ENCODE data around the gene DMBT1. TPM values are rescaled to one million over a fixed set of nuclear protein-coding genes. Genes with fewer than 3 reads are reported as not detected.
A peak's percentile ranks its signal among the peaks of the same experiment; 100 is the strongest.

The DMBT1 gene
- total and polyA plus RNA-seq, 7 experiments from 2014 or later, result not detected

GRCh38 chr10:122519144-122519543 lies 41.4 kb upstream of the DMBT1 start:
- Histone ChIP-seq H3K27ac (ENCODE audit: low read depth, low read length) (no peak overlapping the region), H3K9me3 (ENCODE audit: control insufficient read depth in 2 of 3, low read length in 3 of 3) (no peaks in the 10 kb centered on the region), H3K4me3 (ENCODE audit: low read length) (no peak overlapping the region), H3K36me3 (ENCODE audit: control insufficient read depth in 2 of 3, insufficient read depth in 3 of 3, low read length in 3 of 3) (no peaks in the 10 kb centered on the region), H3K27me3 (ENCODE audit: control insufficient read depth in 2 of 2, insufficient read depth in 2 of 2, low read length in 2 of 2) (no peaks in the 10 kb centered on the region), H3K4me1 (ENCODE audit: control insufficient read depth in 2 of 2, insufficient read depth in 2 of 2, low read length in 2 of 2) (peaks cover 4 to 31% of the 10 kb centered on the region in 2 donors)
- ATAC-seq (no peak), DNase-seq (no peak)
- peaks cover 0 to 4% (median 0%) of the 10 kb centered on the region in 5 donors for H3K27me3 Mint-ChIP-seq
- ChIA-PET CTCF (no interaction called here), POLR2A (no interaction called here)
- peaks cover 10 to 27% (median 20%) of the 10 kb centered on the region in 7 donors for H3K4me1 Mint-ChIP-seq
- no peaks in the 10 kb centered on the region for H3K36me3 Mint-ChIP-seq
- H3K9me3 Mint-ChIP-seq, result peaks cover 0 to 3% (median 0%) of the 10 kb centered on the region in 11 donors
- peak overlapping the region in 1 of 9 donors; percentile 57 for H3K27ac Mint-ChIP-seq
- intact Hi-C loops (cut with micrococcal nuclease), result loop anchor here in 1 of 2 donors (5.0 kb wide), 1 partner anchor 33 kb away; no protein-coding TSS in a partner anchor
- H3K4me3 Mint-ChIP-seq, result no peak overlapping the region

DNA sequence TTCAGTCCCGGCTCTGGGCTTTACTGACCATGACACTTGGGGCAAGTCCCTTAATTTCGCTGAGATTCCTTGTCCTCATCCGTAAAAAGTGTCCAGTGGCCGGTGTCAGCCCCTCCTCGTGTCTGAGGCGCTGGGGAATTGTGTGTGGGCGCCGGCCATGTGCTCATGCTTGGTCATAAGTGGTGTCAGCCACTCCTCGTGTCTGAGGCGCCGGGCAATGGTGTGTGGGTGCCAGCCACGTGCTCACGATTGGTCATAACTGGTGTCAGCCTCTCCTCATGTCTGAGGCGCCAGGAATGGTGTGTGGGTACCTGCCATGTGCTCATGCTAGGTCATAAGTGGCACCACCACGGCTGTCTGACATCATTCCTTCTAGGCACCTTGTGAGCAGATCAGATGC lies 40.7 kb upstream of the DMBT1 start:
- H3K9me3 Mint-ChIP-seq, result peaks cover 0 to 3% (median 0%) of the 10 kb centered on the region in 11 donors
- no peaks in the 10 kb centered on the region for H3K27me3 ChIP-seq (ENCODE audit: control insufficient read depth in 2 of 2, insufficient read depth in 2 of 2, low read length in 2 of 2)
- no peak overlapping the region for H3K27ac ChIP-seq (ENCODE audit: low read depth, low read length)
- ChIA-PET CTCF (no interaction called here), POLR2A (no interaction called here)
- DNase-seq (no peak), ATAC-seq (no peak)
- H3K9me3 ChIP-seq (ENCODE audit: control insufficient read depth in 2 of 3, low read length in 3 of 3), result no peaks in the 10 kb centered on the region
- no peak overlapping the region for H3K4me3 ChIP-seq (ENCODE audit: low read length)
- H3K36me3 ChIP-seq (ENCODE audit: control insufficient read depth in 2 of 3, insufficient read depth in 3 of 3, low read length in 3 of 3), result no peaks in the 10 kb centered on the region
- H3K4me1 ChIP-seq (ENCODE audit: control insufficient read depth in 2 of 2, insufficient read depth in 2 of 2, low read length in 2 of 2), result peaks cover 4 to 24% of the 10 kb centered on the region in 2 donors
- H3K27me3 Mint-ChIP-seq, result peaks cover 0 to 7% (median 0%) of the 10 kb centered on the region in 5 donors
- intact Hi-C loops (cut with micrococcal nuclease), result loop anchor here in 1 of 2 donors (5.0 kb wide), 1 partner anchor 32 kb away; no protein-coding TSS in a partner anchor
- no peaks in the 10 kb centered on the region for H3K36me3 Mint-ChIP-seq
- no peak overlapping the region for H3K4me3 Mint-ChIP-seq
- peaks cover 10 to 22% (median 20%) of the 10 kb centered on the region in 7 donors for H3K4me1 Mint-ChIP-seq
- H3K27ac Mint-ChIP-seq, result no peak overlapping the region

- H3K27me3 ChIP-seq (ENCODE audit: control insufficient read depth in 2 of 2, insufficient read depth in 2 of 2, low read length in 2 of 2), result no peaks in the 10 kb centered on the region
These were observed 39.5 kb upstream of the DMBT1 start for GRCh38 chr10:122521011-122521410.

GRCh38 chr10:122524811-122525210 lies 35.7 kb upstream of the DMBT1 start:
- no peaks in the 10 kb centered on the region for H3K9me3 ChIP-seq (ENCODE audit: control insufficient read depth in 2 of 3, low read length in 3 of 3)
- H3K27ac Mint-ChIP-seq, result no peak overlapping the region
- H3K9me3 Mint-ChIP-seq, result peaks cover 0 to 2% (median 0%) of the 10 kb centered on the region in 11 donors
- H3K4me3 Mint-ChIP-seq, result no peak overlapping the region
- intact Hi-C loops (cut with micrococcal nuclease), result loop anchor here in 1 of 2 donors (1.0 kb wide), 1 partner anchor 40 kb away; no protein-coding TSS in a partner anchor
- no peak overlapping the region for H3K27ac ChIP-seq (ENCODE audit: low read depth, low read length)
- POLR2A ChIA-PET, result no interaction called here
- no peaks in the 10 kb centered on the region for H3K4me1 ChIP-seq (ENCODE audit: control insufficient read depth in 2 of 2, insufficient read depth in 2 of 2, low read length in 2 of 2)
- H3K36me3 Mint-ChIP-seq, result no peaks in the 10 kb centered on the region
- H3K27me3 Mint-ChIP-seq, result peaks cover 0 to 16% (median 5%) of the 10 kb centered on the region in 5 donors
- no peaks in the 10 kb centered on the region for H3K36me3 ChIP-seq (ENCODE audit: control insufficient read depth in 2 of 3, insufficient read depth in 3 of 3, low read length in 3 of 3)
- H3K27me3 ChIP-seq (ENCODE audit: control insufficient read depth in 2 of 2, insufficient read depth in 2 of 2, low read length in 2 of 2), result no peaks in the 10 kb centered on the region
- CTCF ChIA-PET, result interaction anchor here (1.1 kb wide), 1 partner anchor 41 kb away, joined by 4 read pairs; no protein-coding TSS in a partner anchor
- ATAC-seq, result no peak
- no peak for DNase-seq
- H3K4me3 ChIP-seq (ENCODE audit: low read length), result no peak overlapping the region
- H3K4me1 Mint-ChIP-seq, result no peaks in the 10 kb centered on the region

More at GRCh38 chr10:122521011-122521410, 39.5 kb upstream of the DMBT1 start:
- Mint-ChIP-seq H3K4me3 (no peak overlapping the region), H3K27me3 (peaks cover 0 to 10% (median 0%) of the 10 kb centered on the region in 5 donors), H3K36me3 (no peaks in the 10 kb centered on the region), H3K4me1 (peaks cover 7 to 12% (median 9%) of the 10 kb centered on the region in 7 donors), H3K9me3 (peaks cover 0 to 3% (median 0%) of the 10 kb centered on the region in 11 donors), H3K27ac (no peak overlapping the region)
- DNase-seq (no peak), ATAC-seq (no peak)
- CTCF ChIA-PET, result interaction anchor here (0.8 kb wide), 1 partner anchor 45 kb away, joined by 3 read pairs; no protein-coding TSS in a partner anchor
- no peak overlapping the region for H3K4me3 ChIP-seq (ENCODE audit: low read length)
- no peaks in the 10 kb centered on the region for H3K9me3 ChIP-seq (ENCODE audit: control insufficient read depth in 2 of 3, low read length in 3 of 3)
- POLR2A ChIA-PET, result no interaction called here
- no peak overlapping the region for H3K27ac ChIP-seq (ENCODE audit: low read depth, low read length)
- no peaks in the 10 kb centered on the region for H3K36me3 ChIP-seq (ENCODE audit: control insufficient read depth in 2 of 3, insufficient read depth in 3 of 3, low read length in 3 of 3)
- intact Hi-C loops (cut with micrococcal nuclease), result no loop called here
- peaks cover 3 to 13% of the 10 kb centered on the region in 2 donors for H3K4me1 ChIP-seq (ENCODE audit: control insufficient read depth in 2 of 2, insufficient read depth in 2 of 2, low read length in 2 of 2)

- H3K36me3 Mint-ChIP-seq, result peaks cover 0 to 1% (median 0%) of the 10 kb centered on the region in 5 donors
- no peaks in the 10 kb centered on the region for H3K27me3 ChIP-seq (ENCODE audit: control insufficient read depth in 2 of 2, insufficient read depth in 2 of 2, low read length in 2 of 2)
- H3K27me3 Mint-ChIP-seq, result peaks cover 3 to 13% (median 11%) of the 10 kb centered on the region in 5 donors
- no peak for ATAC-seq
- no peak overlapping the region for H3K27ac Mint-ChIP-seq
- H3K27ac ChIP-seq (ENCODE audit: low read depth, low read length), result no peak overlapping the region
- H3K4me1 Mint-ChIP-seq, result no peaks in the 10 kb centered on the region
- DNase-seq, result no peak
- H3K4me3 ChIP-seq (ENCODE audit: low read length), result no peak overlapping the region
- intact Hi-C loops (cut with micrococcal nuclease), result loop anchor here in 1 of 2 donors (1.0 kb wide), 1 partner anchor 40 kb away; no protein-coding TSS in a partner anchor
- CTCF ChIA-PET, result interaction anchor here (1.1 kb wide), 1 partner anchor 40 kb away, joined by 4 read pairs; no protein-coding TSS in a partner anchor
- POLR2A ChIA-PET, result no interaction called here
- H3K36me3 ChIP-seq (ENCODE audit: control insufficient read depth in 2 of 3, insufficient read depth in 3 of 3, low read length in 3 of 3), result no peaks in the 10 kb centered on the region
- peaks cover 0 to 3% (median 0%) of the 10 kb centered on the region in 11 donors for H3K9me3 Mint-ChIP-seq
- no peaks in the 10 kb centered on the region for H3K4me1 ChIP-seq (ENCODE audit: control insufficient read depth in 2 of 2, insufficient read depth in 2 of 2, low read length in 2 of 2)
- H3K4me3 Mint-ChIP-seq, result no peak overlapping the region
- H3K9me3 ChIP-seq (ENCODE audit: control insufficient read depth in 2 of 3, low read length in 3 of 3), result no peaks in the 10 kb centered on the region
These were observed 34.8 kb upstream of the DMBT1 start for GRCh38 chr10:122525788-122526187.

DNA sequence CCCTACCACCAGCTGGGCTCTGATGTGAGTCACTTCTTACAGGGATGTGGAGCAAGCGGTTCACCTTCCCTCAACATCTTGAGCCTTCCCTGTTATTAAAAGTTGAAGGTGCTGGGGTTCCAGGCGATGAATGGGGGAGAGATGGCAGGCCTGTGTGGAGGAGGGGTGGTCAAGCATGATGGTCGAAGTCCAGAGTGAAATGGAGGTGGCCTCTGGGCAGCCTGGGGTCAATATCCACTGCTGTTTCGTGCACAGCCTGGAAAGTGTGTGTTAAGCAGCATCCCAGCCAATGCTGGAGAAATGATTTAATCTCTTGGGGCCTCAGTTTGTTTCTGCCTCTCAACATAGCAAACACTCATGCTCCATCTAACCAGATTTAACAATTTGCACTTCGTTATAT lies 33.7 kb upstream of the DMBT1 start:
- CTCF ChIA-PET, result no interaction called here
- POLR2A ChIA-PET, result no interaction called here
- Mint-ChIP-seq H3K36me3 (peaks cover 0 to 5% (median 0%) of the 10 kb centered on the region in 5 donors), H3K4me1 (no peaks in the 10 kb centered on the region), H3K27ac (no peak overlapping the region), H3K27me3 (peaks cover 6 to 23% (median 15%) of the 10 kb centered on the region in 5 donors), H3K9me3 (peaks cover 0 to 3% (median 0%) of the 10 kb centered on the region in 11 donors), H3K4me3 (no peak overlapping the region)
- Histone ChIP-seq H3K27ac (ENCODE audit: low read depth, low read length) (no peak overlapping the region), H3K4me3 (ENCODE audit: low read length) (no peak overlapping the region), H3K27me3 (ENCODE audit: control insufficient read depth in 2 of 2, insufficient read depth in 2 of 2, low read length in 2 of 2) (no peaks in the 10 kb centered on the region), H3K4me1 (ENCODE audit: control insufficient read depth in 2 of 2, insufficient read depth in 2 of 2, low read length in 2 of 2) (no peaks in the 10 kb centered on the region), H3K36me3 (ENCODE audit: control insufficient read depth in 2 of 3, insufficient read depth in 3 of 3, low read length in 3 of 3) (no peaks in the 10 kb centered on the region), H3K9me3 (ENCODE audit: control insufficient read depth in 2 of 3, low read length in 3 of 3) (no peaks in the 10 kb centered on the region)
- DNase-seq, result no peak
- ATAC-seq, result no peak
- intact Hi-C loops (cut with micrococcal nuclease), result no loop called here

DNA sequence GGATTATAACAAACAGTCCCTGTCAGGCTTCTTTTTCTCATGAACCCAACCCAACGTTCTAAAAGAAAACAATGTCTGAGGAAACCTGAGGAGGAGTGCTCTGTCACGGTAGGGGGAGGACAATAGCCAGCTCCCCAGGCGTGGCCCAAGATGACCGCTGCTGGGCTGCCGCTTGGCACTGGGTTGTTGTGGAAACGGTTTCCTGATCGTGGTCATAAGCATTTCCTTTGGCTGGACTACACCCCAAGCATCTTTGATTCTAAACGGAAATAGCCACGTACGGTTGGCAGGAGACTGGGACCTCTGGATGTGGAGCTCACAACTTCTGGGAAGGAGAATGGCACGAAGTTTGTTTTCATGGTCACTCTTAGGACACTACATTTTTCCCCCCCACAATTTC lies 30.4 kb upstream of the DMBT1 start:
- peak; percentile 75 for ATAC-seq
- no peak overlapping the region for H3K27ac Mint-ChIP-seq
- ChIA-PET CTCF (no interaction called here), POLR2A (no interaction called here)
- peaks cover 6 to 29% (median 15%) of the 10 kb centered on the region in 5 donors for H3K27me3 Mint-ChIP-seq
- no peak overlapping the region for H3K4me3 ChIP-seq (ENCODE audit: low read length)
- no peak for DNase-seq
- peaks cover 0 to 5% (median 0%) of the 10 kb centered on the region in 5 donors for H3K36me3 Mint-ChIP-seq
- no peaks in the 10 kb centered on the region for H3K36me3 ChIP-seq (ENCODE audit: control insufficient read depth in 2 of 3, insufficient read depth in 3 of 3, low read length in 3 of 3)
- peaks cover 0 to 2% (median 0%) of the 10 kb centered on the region in 11 donors for H3K9me3 Mint-ChIP-seq
- H3K9me3 ChIP-seq (ENCODE audit: control insufficient read depth in 2 of 3, low read length in 3 of 3), result no peaks in the 10 kb centered on the region
- no peak overlapping the region for H3K27ac ChIP-seq (ENCODE audit: low read depth, low read length)
- intact Hi-C loops (cut with micrococcal nuclease), result no loop called here
- no peaks in the 10 kb centered on the region for H3K4me1 ChIP-seq (ENCODE audit: control insufficient read depth in 2 of 2, insufficient read depth in 2 of 2, low read length in 2 of 2)
- H3K4me1 Mint-ChIP-seq, result no peaks in the 10 kb centered on the region
- no peak overlapping the region for H3K4me3 Mint-ChIP-seq
- no peaks in the 10 kb centered on the region for H3K27me3 ChIP-seq (ENCODE audit: control insufficient read depth in 2 of 2, insufficient read depth in 2 of 2, low read length in 2 of 2)
